ENCODE data around the gene TTLL8.

DNA sequence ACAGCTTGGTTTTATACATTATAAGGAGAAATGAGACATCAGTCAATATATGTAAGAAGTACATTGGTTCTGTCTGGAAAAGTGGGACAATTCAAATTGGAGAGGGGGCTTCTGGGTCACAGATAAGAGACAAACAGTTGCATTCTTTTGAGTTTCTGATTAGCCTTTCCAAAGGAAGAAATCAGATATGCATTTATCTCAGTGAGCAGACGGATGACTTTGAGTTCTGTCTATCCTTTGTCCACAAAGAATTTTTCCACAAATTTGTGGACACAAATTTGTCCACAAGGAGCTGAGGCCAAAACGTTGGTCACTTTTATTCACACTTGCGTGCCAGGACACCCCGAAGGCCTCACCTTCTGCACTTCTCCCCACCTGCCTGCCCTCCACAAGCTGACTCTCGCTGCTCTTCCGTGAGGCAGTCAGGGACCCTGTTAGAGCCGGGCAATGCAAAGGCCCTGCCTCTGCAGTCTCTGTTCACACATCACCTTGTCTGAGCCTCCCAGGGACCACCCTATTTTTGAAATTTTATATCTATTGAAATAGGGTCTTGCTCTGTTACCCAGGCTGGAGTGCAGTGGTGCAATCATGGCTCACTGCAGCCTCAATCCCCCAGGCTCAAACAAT, 66.1 kb downstream of the TTLL8 start:
- TF ChIP-seq, protein P1, sequence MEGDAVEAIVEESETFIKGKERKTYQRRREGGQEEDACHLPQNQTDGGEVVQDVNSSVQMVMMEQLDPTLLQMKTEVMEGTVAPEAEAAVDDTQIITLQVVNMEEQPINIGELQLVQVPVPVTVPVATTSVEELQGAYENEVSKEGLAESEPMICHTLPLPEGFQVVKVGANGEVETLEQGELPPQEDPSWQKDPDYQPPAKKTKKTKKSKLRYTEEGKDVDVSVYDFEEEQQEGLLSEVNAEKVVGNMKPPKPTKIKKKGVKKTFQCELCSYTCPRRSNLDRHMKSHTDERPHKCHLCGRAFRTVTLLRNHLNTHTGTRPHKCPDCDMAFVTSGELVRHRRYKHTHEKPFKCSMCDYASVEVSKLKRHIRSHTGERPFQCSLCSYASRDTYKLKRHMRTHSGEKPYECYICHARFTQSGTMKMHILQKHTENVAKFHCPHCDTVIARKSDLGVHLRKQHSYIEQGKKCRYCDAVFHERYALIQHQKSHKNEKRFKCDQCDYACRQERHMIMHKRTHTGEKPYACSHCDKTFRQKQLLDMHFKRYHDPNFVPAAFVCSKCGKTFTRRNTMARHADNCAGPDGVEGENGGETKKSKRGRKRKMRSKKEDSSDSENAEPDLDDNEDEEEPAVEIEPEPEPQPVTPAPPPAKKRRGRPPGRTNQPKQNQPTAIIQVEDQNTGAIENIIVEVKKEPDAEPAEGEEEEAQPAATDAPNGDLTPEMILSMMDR (IDR thresholded peaks at IDR 0.05), result no peak
- TF ChIP-seq ZNF263 (CRISPR knock-in tag; IDR thresholded peaks at IDR 0.05; ENCODE audit: low read depth), result no peak
- TF ChIP-seq HMGXB4 (CRISPR knock-in tag; IDR thresholded peaks at IDR 0.05), result no peak
- no peak for TF ChIP-seq ZNF532 (CRISPR knock-in tag; IDR thresholded peaks at IDR 0.05; ENCODE audit: borderline replicate concordance)
- TF ChIP-seq PREB (CRISPR knock-in tag; IDR thresholded peaks at IDR 0.05; ENCODE audit: borderline replicate concordance), result no peak
- no peak for TF ChIP-seq CREM (CRISPR knock-in tag; IDR thresholded peaks at IDR 0.05)
- TF ChIP-seq NFE2L1 (CRISPR knock-in tag; IDR thresholded peaks at IDR 0.05), result no peak
- TF ChIP-seq, protein P2, sequence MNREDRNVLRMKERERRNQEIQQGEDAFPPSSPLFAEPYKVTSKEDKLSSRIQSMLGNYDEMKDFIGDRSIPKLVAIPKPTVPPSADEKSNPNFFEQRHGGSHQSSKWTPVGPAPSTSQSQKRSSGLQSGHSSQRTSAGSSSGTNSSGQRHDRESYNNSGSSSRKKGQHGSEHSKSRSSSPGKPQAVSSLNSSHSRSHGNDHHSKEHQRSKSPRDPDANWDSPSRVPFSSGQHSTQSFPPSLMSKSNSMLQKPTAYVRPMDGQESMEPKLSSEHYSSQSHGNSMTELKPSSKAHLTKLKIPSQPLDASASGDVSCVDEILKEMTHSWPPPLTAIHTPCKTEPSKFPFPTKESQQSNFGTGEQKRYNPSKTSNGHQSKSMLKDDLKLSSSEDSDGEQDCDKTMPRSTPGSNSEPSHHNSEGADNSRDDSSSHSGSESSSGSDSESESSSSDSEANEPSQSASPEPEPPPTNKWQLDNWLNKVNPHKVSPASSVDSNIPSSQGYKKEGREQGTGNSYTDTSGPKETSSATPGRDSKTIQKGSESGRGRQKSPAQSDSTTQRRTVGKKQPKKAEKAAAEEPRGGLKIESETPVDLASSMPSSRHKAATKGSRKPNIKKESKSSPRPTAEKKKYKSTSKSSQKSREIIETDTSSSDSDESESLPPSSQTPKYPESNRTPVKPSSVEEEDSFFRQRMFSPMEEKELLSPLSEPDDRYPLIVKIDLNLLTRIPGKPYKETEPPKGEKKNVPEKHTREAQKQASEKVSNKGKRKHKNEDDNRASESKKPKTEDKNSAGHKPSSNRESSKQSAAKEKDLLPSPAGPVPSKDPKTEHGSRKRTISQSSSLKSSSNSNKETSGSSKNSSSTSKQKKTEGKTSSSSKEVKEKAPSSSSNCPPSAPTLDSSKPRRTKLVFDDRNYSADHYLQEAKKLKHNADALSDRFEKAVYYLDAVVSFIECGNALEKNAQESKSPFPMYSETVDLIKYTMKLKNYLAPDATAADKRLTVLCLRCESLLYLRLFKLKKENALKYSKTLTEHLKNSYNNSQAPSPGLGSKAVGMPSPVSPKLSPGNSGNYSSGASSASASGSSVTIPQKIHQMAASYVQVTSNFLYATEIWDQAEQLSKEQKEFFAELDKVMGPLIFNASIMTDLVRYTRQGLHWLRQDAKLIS (CRISPR knock-in tag; IDR thresholded peaks at IDR 0.05; ENCODE audit: borderline replicate concordance), result no peak
- no peak for TF ChIP-seq JUN (CRISPR knock-in tag; IDR thresholded peaks at IDR 0.05)
- no peak for TF ChIP-seq KAT7 (CRISPR knock-in tag; IDR thresholded peaks at IDR 0.05; ENCODE audit: borderline replicate concordance)
- no peak for TF ChIP-seq TEAD4 (CRISPR knock-in tag; IDR thresholded peaks at IDR 0.05)
- TF ChIP-seq CREB1 (CRISPR knock-in tag; IDR thresholded peaks at IDR 0.05), result no peak

All from WTC11 (cell line).